ENCODE measurements around the gene STARD5. TPM values are rescaled to one million over a fixed set of nuclear protein-coding genes. Genes with fewer than 3 reads are reported as not detected.
A peak's percentile ranks its signal among the peaks of the same experiment; 100 is the strongest.

STARD5 gene
- total and polyA plus RNA-seq, 9 of the 15 experiments (the other 6 are each of a cell fraction or from before 2014, with no cell fraction given): 1.7 to 5.7 (median 2.2) TPM

DNA sequence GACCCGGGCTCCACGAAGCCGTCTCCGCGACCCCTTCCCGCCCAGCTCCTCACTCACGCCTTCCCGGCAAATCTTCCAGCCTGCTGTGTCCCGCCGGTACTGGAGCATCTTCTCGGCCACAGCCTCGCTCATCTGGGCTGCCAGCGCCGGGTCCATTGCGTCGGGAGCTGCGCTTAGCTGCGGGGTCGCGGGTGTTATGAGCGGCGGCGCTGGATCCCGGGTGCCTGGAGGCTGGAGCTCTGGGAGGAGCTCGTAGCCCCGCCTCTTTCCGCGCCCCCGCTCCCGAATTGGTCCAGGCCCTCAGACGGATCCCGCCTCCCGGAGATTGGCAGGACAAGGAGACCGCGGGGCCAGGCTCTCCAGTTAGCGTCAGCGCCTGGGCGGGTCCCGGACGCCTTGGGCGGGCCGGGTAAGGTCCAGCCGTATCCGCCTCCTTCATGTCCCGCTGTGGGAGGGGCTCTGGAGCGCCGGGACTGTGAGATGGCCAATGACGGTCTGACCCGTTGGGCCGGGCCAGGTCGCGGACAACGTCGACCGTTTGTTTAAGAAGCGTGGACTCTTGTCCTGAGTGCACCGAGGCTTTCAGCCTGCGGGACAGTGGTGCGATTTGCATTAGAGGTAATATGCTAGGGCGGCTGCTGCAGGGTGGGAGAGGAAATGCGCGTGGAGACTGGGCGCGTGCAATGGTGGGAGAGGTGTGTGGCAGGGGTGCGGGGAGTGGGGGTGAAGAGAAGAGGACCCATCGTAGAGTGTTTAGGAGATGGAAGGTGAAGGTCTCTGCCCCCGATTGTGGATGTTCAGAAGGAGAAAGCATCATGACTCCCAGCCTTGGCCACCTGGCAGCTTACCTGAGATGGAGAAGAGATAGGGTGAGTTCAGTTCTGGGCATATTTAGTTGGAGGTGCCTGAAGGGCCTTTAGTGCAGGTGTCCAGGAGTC is at the start of gene STARD5 (continued):
- TF ChIP-seq, protein P1, sequence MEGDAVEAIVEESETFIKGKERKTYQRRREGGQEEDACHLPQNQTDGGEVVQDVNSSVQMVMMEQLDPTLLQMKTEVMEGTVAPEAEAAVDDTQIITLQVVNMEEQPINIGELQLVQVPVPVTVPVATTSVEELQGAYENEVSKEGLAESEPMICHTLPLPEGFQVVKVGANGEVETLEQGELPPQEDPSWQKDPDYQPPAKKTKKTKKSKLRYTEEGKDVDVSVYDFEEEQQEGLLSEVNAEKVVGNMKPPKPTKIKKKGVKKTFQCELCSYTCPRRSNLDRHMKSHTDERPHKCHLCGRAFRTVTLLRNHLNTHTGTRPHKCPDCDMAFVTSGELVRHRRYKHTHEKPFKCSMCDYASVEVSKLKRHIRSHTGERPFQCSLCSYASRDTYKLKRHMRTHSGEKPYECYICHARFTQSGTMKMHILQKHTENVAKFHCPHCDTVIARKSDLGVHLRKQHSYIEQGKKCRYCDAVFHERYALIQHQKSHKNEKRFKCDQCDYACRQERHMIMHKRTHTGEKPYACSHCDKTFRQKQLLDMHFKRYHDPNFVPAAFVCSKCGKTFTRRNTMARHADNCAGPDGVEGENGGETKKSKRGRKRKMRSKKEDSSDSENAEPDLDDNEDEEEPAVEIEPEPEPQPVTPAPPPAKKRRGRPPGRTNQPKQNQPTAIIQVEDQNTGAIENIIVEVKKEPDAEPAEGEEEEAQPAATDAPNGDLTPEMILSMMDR (IDR thresholded peaks at IDR 0.05 in 2 of 3, conservative IDR thresholded peaks at IDR 0.05 in 1 of 3; ENCODE audit: insufficient read depth in 2 of 3, low read depth in 1 of 3, low read length in 3 of 3): no peak
- no peak for TF ChIP-seq ZNF274 (IDR thresholded peaks at IDR 0.05; ENCODE audit: borderline replicate concordance, low read depth, low read length)
- TF ChIP-seq, protein P2, sequence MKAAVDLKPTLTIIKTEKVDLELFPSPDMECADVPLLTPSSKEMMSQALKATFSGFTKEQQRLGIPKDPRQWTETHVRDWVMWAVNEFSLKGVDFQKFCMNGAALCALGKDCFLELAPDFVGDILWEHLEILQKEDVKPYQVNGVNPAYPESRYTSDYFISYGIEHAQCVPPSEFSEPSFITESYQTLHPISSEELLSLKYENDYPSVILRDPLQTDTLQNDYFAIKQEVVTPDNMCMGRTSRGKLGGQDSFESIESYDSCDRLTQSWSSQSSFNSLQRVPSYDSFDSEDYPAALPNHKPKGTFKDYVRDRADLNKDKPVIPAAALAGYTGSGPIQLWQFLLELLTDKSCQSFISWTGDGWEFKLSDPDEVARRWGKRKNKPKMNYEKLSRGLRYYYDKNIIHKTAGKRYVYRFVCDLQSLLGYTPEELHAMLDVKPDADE (conservative IDR thresholded peaks at IDR 0.05; ENCODE audit: control insufficient read depth, low read depth, low read length): 0 out of 2 replicates have a peak, but pooled peaks have one; percentile 35
- no peak for TF ChIP-seq CEBPG (CRISPR knock-in tag; IDR thresholded peaks at IDR 0.05)
- no peak for TF ChIP-seq CEBPG (tag; conservative IDR thresholded peaks at IDR 0.05 in 1 of 2, IDR thresholded peaks at IDR 0.05 in 1 of 2)
- TF ChIP-seq HNRNPUL1 (IDR thresholded peaks at IDR 0.05; ENCODE audit: low read length): no peak
- peak; percentile 54; the same call in 1 of the 2 replicates for TF ChIP-seq ZBTB7A (IDR thresholded peaks at IDR 0.05; ENCODE audit: borderline replicate concordance, control insufficient read depth, low read depth, low read length)
- TF ChIP-seq, protein P3, sequence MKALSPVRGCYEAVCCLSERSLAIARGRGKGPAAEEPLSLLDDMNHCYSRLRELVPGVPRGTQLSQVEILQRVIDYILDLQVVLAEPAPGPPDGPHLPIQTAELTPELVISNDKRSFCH (CRISPR knock-in tag; IDR thresholded peaks at IDR 0.05): no peak
- TF ChIP-seq, protein P3 (tag; IDR thresholded peaks at IDR 0.05): peak; percentile 25; the same call in 1 of the 2 replicates
- TF ChIP-seq, protein P4, sequence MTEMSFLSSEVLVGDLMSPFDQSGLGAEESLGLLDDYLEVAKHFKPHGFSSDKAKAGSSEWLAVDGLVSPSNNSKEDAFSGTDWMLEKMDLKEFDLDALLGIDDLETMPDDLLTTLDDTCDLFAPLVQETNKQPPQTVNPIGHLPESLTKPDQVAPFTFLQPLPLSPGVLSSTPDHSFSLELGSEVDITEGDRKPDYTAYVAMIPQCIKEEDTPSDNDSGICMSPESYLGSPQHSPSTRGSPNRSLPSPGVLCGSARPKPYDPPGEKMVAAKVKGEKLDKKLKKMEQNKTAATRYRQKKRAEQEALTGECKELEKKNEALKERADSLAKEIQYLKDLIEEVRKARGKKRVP (CRISPR knock-in tag; IDR thresholded peaks at IDR 0.05): no peak
- TF ChIP-seq POLR2AphosphoS2 (IDR thresholded peaks at IDR 0.05; ENCODE audit: low read length): no peak
- TF ChIP-seq, protein P5, sequence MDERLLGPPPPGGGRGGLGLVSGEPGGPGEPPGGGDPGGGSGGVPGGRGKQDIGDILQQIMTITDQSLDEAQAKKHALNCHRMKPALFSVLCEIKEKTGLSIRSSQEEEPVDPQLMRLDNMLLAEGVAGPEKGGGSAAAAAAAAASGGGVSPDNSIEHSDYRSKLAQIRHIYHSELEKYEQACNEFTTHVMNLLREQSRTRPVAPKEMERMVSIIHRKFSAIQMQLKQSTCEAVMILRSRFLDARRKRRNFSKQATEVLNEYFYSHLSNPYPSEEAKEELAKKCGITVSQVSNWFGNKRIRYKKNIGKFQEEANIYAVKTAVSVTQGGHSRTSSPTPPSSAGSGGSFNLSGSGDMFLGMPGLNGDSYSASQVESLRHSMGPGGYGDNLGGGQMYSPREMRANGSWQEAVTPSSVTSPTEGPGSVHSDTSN (CRISPR knock-in tag; IDR thresholded peaks at IDR 0.05; ENCODE audit: low read depth): peak; percentile 65
- TF ChIP-seq, protein P5 (tag; conservative IDR thresholded peaks at IDR 0.05; ENCODE audit: low read depth): peak; percentile 90
- no peak for TF ChIP-seq RBM22 (IDR thresholded peaks at IDR 0.05; ENCODE audit: low read depth, low read length, poor library complexity, severe bottlenecking)
- TF ChIP-seq ZFX (CRISPR knock-in tag; IDR thresholded peaks at IDR 0.05): no peak
- peak; percentile 94 for TF ChIP-seq RBFOX2 (IDR thresholded peaks at IDR 0.05; ENCODE audit: low read depth, low read length)
- TF ChIP-seq ZNF324 (CRISPR knock-in tag; IDR thresholded peaks at IDR 0.05): no peak
- no peak for TF ChIP-seq GABPB2 (CRISPR knock-in tag; conservative IDR thresholded peaks at IDR 0.05)
- TF ChIP-seq ZNF165 (CRISPR knock-in tag; IDR thresholded peaks at IDR 0.05; ENCODE audit: borderline replicate concordance): no peak
- TF ChIP-seq CREM (IDR thresholded peaks at IDR 0.05; ENCODE audit: low read depth): peak; percentile 65
